Astrocyte (in vitro differentiated cells and primary cell): ENCODE measurements around the gene SAPCD2. TPM values are rescaled to one million over a fixed set of nuclear protein-coding genes. Genes with fewer than 3 reads are reported as not detected.

Source experiments
- DNase-seq: peaks from one replicate; pipeline ENCODE4 v3.0.0-alpha.2; 2010; ENCODE audit warnings: low read depth
- FAIRE-seq: peaks from 2 replicates; lab custom pipeline; 2011; peaks lifted over from hg19 to GRCh38; lab: Jason Lieb, UNC
- H2AFZ ChIP-seq: 2 replicates; pipeline ENCODE4 v1.6.0; 2012; ENCODE audit warnings: low read depth, low read length, inconsistent platforms
- H3K27ac ChIP-seq: 2 replicates; pipeline ENCODE4 v1.5.1; 2011; ENCODE audit warnings: low read depth, low read length, inconsistent platforms
- H3K27me3 ChIP-seq: 2 replicates; pipeline ENCODE4 v1.6.0; 2011; ENCODE audit warnings: low read length, inconsistent platforms; ENCODE audit not compliant: insufficient read depth
- H3K36me3 ChIP-seq: 2 replicates; pipeline ENCODE4 v1.5.1; 2011; ENCODE audit warnings: low read length, inconsistent platforms; ENCODE audit not compliant: insufficient read depth
- H3K4me1 ChIP-seq: 2 replicates; pipeline ENCODE4 v1.5.1; 2011; ENCODE audit warnings: low read length, inconsistent platforms; ENCODE audit not compliant: insufficient read depth
- H3K4me2 ChIP-seq: 2 replicates; pipeline ENCODE4 v1.6.0; 2012; ENCODE audit warnings: low read length, inconsistent platforms
- H3K4me3 ChIP-seq: 2 replicates; pipeline ENCODE4 v1.5.1; 2011; ENCODE audit warnings: low read depth, mild to moderate bottlenecking, low read length, inconsistent platforms; ENCODE audit not compliant: insufficient read depth
- H3K79me2 ChIP-seq: 2 replicates; pipeline ENCODE4 v1.6.0; 2012; ENCODE audit warnings: mild to moderate bottlenecking, low read length, inconsistent platforms; ENCODE audit not compliant: insufficient read depth
- H3K9ac ChIP-seq: 2 replicates; pipeline ENCODE4 v1.6.0; 2012; ENCODE audit warnings: mild to moderate bottlenecking, low read length, inconsistent platforms
- H3K9me3 ChIP-seq: 2 replicates; pipeline ENCODE4 v1.5.1; 2012; ENCODE audit warnings: low read depth, mild to moderate bottlenecking, low read length, inconsistent platforms; ENCODE audit not compliant: insufficient read depth
- H4K20me1 ChIP-seq: 2 replicates; pipeline ENCODE4 v1.6.0; 2012; ENCODE audit warnings: low read length, inconsistent platforms; ENCODE audit not compliant: insufficient read depth
- H3K27ac Mint-ChIP-seq: one replicate; pipeline ENCODE4 v1.8.0; 2021; ENCODE audit warnings: mild to moderate bottlenecking, mixed read lengths; ENCODE audit not compliant: unreplicated experiment
- H3K27me3 Mint-ChIP-seq: one replicate; pipeline ENCODE4 v1.8.0; 2021; ENCODE audit warnings: low read depth, mixed read lengths; ENCODE audit not compliant: unreplicated experiment
- H3K36me3 Mint-ChIP-seq: one replicate; pipeline ENCODE4 v1.8.0; 2021; ENCODE audit warnings: low read depth, mixed read lengths; ENCODE audit not compliant: unreplicated experiment
- H3K4me1 Mint-ChIP-seq: one replicate; pipeline ENCODE4 v1.8.0; 2021; ENCODE audit warnings: low read depth, mixed read lengths; ENCODE audit not compliant: unreplicated experiment
- H3K4me3 Mint-ChIP-seq: one replicate; pipeline ENCODE4 v1.8.0; 2021; ENCODE audit warnings: mild to moderate bottlenecking, moderate library complexity, mixed read lengths; ENCODE audit not compliant: unreplicated experiment
- H3K9me3 Mint-ChIP-seq: one replicate; pipeline ENCODE4 v1.8.0; 2021; ENCODE audit warnings: mild to moderate bottlenecking, mixed read lengths; ENCODE audit not compliant: unreplicated experiment
- EZH2 ChIP-seq: IDR thresholded peaks from 2 replicates; pipeline ENCODE4 v1.6.1; 2012; ENCODE audit warnings: mild to moderate bottlenecking, low read length, inconsistent platforms; ENCODE audit not compliant: insufficient read depth
- total RNA-seq: library from RNA; stranded (reverse); gene quantifications from 2 replicates; pipeline ENCODE4 v1.2.1, GENCODE V29; 2021
- TF ChIP-seq, protein P1 (sequence below): IDR thresholded peaks from 2 replicates; pipeline ENCODE4 v1.5.1; 2011; ENCODE audit warnings: low read depth, mild to moderate bottlenecking, inconsistent platforms, low read length, moderate library complexity; ENCODE audit not compliant: insufficient read depth

The SAPCD2 gene
- total RNA-seq, 1 donor from 2014 or later: 0.43 TPM

DNA sequence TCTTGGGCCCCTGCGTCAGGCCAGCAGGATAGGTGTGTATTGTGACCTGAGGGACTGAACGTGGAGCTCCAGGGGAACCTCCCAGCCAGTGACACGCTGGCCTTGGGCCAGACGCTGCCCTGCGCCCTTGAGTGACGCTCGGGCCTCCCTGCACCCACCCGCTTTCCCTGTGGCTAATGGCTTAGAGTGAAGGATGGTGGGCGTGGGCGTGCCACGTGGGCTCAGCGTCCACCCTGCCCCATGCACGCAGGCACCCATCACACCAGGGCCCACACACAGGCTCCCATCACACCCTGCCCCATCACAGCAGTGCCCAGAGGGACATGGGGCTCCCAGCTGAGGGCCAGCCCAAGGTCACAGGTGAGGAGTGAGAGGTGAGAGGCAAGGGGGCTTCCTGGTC is 33.3 kb downstream of the SAPCD2 start:
- Mint-ChIP-seq H3K27ac (no peak overlapping the region), H3K4me3 (no peak overlapping the region), H3K36me3 (peaks cover 6% of the 10 kb centered on the region), H3K27me3 (peaks cover 3% of the 10 kb centered on the region), H3K4me1 (no peaks in the 10 kb centered on the region), H3K9me3 (no peaks in the 10 kb centered on the region)
- Histone ChIP-seq H4K20me1 (peaks cover 5% of the 10 kb centered on the region), H3K79me2 (no peaks in the 10 kb centered on the region), H2AFZ (no peak overlapping the region), H3K27ac (no peak overlapping the region), H3K4me2 (no peak overlapping the region), H3K27me3 (no peaks in the 10 kb centered on the region), H3K4me1 (no peaks in the 10 kb centered on the region), H3K9ac (no peak overlapping the region), H3K9me3 (no peaks in the 10 kb centered on the region), H3K36me3 (no peaks in the 10 kb centered on the region), H3K4me3 (no peak overlapping the region)
- FAIRE-seq (no peak), DNase-seq (no peak)
- no peak for TF ChIP-seq EZH2
- TF ChIP-seq, protein P1, sequence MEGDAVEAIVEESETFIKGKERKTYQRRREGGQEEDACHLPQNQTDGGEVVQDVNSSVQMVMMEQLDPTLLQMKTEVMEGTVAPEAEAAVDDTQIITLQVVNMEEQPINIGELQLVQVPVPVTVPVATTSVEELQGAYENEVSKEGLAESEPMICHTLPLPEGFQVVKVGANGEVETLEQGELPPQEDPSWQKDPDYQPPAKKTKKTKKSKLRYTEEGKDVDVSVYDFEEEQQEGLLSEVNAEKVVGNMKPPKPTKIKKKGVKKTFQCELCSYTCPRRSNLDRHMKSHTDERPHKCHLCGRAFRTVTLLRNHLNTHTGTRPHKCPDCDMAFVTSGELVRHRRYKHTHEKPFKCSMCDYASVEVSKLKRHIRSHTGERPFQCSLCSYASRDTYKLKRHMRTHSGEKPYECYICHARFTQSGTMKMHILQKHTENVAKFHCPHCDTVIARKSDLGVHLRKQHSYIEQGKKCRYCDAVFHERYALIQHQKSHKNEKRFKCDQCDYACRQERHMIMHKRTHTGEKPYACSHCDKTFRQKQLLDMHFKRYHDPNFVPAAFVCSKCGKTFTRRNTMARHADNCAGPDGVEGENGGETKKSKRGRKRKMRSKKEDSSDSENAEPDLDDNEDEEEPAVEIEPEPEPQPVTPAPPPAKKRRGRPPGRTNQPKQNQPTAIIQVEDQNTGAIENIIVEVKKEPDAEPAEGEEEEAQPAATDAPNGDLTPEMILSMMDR: no peak

DNA sequence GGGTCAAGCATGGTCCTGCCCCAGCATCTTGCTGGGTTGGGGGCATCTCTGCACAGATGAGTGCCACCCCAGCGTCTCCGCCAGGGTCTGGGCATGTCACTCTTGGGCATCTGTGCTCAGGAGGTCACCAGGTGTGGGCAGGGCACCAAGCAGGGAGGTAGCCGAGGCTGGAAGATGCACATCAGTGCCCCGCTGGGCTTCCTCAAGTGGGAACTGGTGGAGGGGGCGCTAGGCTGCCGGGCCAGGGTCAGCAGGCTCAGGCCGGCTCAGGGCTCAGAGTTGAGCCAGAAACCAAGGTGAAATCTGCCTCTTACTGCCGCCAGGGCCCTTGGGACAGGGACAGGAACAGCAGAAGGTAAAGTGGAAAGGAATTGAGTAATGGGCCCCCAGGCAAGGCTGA is 34.4 kb downstream of the SAPCD2 start:
- H3K36me3 ChIP-seq: no peaks in the 10 kb centered on the region
- no peaks in the 10 kb centered on the region for H3K9me3 ChIP-seq
- H3K27me3 ChIP-seq: no peaks in the 10 kb centered on the region
- Mint-ChIP-seq H3K27ac (no peak overlapping the region), H3K27me3 (peaks cover 3% of the 10 kb centered on the region), H3K36me3 (peaks cover 6% of the 10 kb centered on the region), H3K9me3 (no peaks in the 10 kb centered on the region), H3K4me3 (no peak overlapping the region), H3K4me1 (no peaks in the 10 kb centered on the region)
- DNase-seq (no peak), FAIRE-seq (no peak)
- no peaks in the 10 kb centered on the region for H4K20me1 ChIP-seq
- no peaks in the 10 kb centered on the region for H3K4me1 ChIP-seq
- H2AFZ ChIP-seq: no peak overlapping the region
- TF ChIP-seq EZH2: no peak
- TF ChIP-seq, protein P1: no peak
- no peak overlapping the region for H3K4me3 ChIP-seq
- no peak overlapping the region for H3K4me2 ChIP-seq
- H3K79me2 ChIP-seq: no peaks in the 10 kb centered on the region
- no peak overlapping the region for H3K27ac ChIP-seq
- H3K9ac ChIP-seq: no peak overlapping the region

DNA sequence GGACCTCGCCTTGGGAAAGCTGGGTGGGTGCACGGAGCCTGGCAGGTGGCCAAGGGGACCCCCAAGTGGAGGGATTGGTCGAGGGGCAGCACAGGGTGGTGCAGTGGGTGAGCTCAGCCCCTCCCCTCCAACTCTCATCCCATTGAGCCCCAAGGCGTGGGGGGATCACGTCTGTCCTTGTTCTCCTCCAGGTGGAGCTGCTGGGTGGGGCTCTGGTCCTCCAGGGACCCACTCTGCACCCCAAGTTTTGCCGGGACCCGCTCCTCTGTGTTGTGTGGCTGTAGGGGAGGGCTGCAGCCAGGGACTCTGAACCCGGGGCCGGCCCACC is 34.9 kb downstream of the SAPCD2 start:
- no peak overlapping the region for H2AFZ ChIP-seq
- H3K4me2 ChIP-seq: no peak overlapping the region
- no peaks in the 10 kb centered on the region for H3K4me1 Mint-ChIP-seq
- TF ChIP-seq, protein P1: no peak
- no peak for TF ChIP-seq EZH2
- H3K4me3 Mint-ChIP-seq: no peak overlapping the region
- H3K9ac ChIP-seq: no peak overlapping the region
- FAIRE-seq: no peak
- no peak for DNase-seq
- H3K9me3 ChIP-seq: no peaks in the 10 kb centered on the region
- H3K36me3 Mint-ChIP-seq: peaks cover 6% of the 10 kb centered on the region
- no peaks in the 10 kb centered on the region for H3K27me3 ChIP-seq
- no peak overlapping the region for H3K27ac ChIP-seq
- no peaks in the 10 kb centered on the region for H3K36me3 ChIP-seq
- no peak overlapping the region for H3K27ac Mint-ChIP-seq
- H4K20me1 ChIP-seq: no peaks in the 10 kb centered on the region
- H3K79me2 ChIP-seq: no peaks in the 10 kb centered on the region
- no peak overlapping the region for H3K4me3 ChIP-seq
- H3K4me1 ChIP-seq: no peaks in the 10 kb centered on the region
- H3K9me3 Mint-ChIP-seq: no peaks in the 10 kb centered on the region
- H3K27me3 Mint-ChIP-seq: peaks cover 3% of the 10 kb centered on the region
